GM23338 (cell line): ENCODE results near the gene OR1A1.
"Not testable (repeated sequence)": the region's sequence is repeated elsewhere in the genome, so short reads cannot be mapped to it uniquely, and the experiment has no call there.

Experiments
- CTCF ChIP-seq, 2 experiments: fragments of 200-600 bp in 1 of 2; sonication (generic) in 1 of 2; conservative IDR thresholded peaks; 2 replicates each; pipeline versions ENCODE4 v1.5.1 to v1.6.1; 2016 to 2017; ENCODE audit warnings: antibody characterized with exemption in 2 of 2, low read depth in 2 of 2, mild to moderate bottlenecking in 2 of 2, moderate library complexity in 1 of 2
- EZH2 ChIP-seq: fragments of 200-600 bp; sonication (generic); IDR thresholded peaks from one replicate; pipeline ENCODE4 v1.8.0; 2017; ENCODE audit warnings: antibody characterized with exemption, mild to moderate bottlenecking, low read depth; ENCODE audit not compliant: unreplicated experiment
- POLR2AphosphoS5 ChIP-seq: IDR thresholded peaks from 2 replicates; pipeline ENCODE4 v1.6.1; 2016; ENCODE audit warnings: antibody characterized with exemption, low read depth
- REST ChIP-seq: IDR thresholded peaks from one replicate; pipeline ENCODE4 v1.6.1; 2018; ENCODE audit warnings: antibody characterized with exemption; ENCODE audit not compliant: unreplicated experiment

- TF ChIP-seq POLR2AphosphoS5; REST; EZH2; CTCF (conservative IDR thresholded peaks at IDR 0.05; ENCODE audit: low read depth in 2 of 2): not testable (repeated sequence)
Measured at GRCh38 chr17:3232300-3232699, 24.8 kb downstream of the OR1A1 start.
